NCI-H1436 (cell line): ENCODE measurements around the gene SOX21.

ENCODE experiments used
- DNase-seq: peaks from one replicate; lab custom pipeline; 2025; lab: John Stamatoyannopoulos, UW

Gene SOX21

DNA sequence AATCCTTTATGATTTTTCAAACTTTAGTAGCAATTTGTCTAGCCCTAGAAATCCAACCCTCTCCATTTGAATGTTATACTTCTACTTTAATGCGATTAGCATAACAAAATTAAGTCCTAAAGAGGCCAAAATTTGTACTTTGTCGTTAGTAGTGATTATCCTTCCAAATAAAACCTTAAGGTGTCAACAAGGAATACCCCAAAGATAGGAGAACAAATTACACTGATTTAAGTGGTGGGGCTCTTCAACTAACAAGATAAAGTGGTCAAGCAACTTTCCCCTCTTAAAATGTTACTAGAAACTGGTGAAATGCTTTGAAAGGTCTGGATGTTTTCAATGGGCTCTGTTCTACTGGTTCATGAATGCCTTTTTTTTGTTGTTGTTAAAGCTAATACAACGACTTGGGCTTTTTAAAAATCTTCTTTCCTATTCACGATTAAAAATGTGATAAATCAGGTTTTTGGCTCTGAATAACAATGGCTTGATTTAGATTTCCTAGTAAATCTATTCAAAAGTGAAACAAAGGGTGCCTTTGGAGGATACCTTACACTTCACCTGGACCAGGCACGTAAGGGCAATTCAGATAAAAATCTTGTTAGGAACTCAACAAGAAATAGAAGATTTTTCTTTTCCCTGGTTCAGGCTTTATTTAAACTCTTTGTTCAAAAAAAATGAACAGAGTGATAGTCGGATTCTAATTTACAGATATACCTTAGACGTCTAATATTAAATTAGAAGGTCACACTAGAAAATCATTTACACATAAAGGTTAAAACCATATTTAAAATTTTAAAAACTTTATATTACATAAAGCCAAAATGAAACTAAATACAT is 3.1 kb downstream of the SOX21 start:
- DNase-seq, result no peak

DNA sequence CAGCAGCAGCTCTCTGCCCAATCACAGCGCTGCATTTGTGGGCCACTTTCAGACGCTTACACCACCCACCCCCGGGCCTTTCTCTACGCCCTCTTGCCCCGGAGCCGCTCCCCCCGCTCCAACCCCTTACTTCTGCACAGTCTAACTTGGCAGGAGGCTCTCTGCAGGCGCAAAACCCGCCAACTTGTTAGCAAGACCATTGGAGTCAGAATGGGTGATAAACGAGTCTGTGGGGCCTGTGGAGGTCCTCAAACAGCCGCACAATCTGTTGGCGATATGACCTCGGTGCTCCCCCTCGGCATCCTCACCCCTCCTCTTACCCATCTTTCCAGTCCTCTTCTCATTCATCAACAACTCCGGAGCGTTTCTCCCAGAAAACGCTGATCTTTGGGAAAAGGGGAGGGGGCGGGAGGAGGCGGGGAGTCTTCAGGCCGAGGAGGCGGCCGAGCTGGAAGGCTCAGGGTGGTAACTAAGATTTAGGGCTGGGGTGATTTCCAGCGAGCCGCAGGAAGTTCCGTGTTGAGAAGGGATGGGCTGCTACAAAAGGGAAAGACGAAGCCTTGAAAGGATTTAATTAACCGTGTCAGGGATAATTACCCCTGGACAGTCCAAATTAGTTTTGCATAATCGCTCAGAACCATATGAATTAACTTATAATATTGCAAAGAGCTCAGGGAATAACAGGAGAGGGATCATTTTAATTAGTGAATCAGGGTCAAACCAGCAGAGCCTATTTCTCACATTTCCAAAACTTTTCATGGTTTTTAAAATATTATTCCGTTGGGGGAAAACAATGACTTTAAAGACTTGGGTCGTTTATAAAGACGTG is 4.1 kb downstream of the SOX21 start:
- DNase-seq, result no peak

DNA sequence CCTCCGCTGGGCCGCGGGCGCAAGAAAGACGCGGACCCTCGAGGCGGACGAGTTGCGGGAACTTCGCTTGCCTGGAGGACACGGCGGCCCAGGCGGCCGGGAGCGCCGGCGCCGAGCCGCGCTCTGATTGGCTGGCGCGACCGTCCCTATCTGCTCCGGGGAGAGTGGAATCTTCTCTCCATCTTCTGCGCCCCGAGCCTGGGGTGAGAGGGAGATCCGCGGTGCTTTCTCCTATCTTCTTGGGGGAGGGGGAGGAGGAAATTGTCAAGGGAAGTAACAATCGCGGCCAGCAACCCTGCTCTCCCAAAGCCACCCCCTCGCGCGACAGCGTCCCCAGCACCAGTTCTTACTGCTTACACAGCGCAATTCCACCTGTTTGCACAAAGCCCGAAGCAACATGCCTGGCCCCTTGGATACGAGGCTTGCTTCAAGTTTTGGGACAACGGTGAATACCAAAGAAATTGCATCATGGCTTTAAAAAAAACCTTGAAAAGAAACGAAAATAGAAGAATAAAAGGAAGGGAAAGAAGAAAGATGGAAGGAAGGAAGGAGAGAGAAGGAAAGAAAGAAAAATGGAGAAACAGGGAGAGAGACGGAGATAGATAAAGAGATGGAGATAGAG is 4.8 kb downstream of the SOX21 start:
- DNase-seq, result no peak

DNA sequence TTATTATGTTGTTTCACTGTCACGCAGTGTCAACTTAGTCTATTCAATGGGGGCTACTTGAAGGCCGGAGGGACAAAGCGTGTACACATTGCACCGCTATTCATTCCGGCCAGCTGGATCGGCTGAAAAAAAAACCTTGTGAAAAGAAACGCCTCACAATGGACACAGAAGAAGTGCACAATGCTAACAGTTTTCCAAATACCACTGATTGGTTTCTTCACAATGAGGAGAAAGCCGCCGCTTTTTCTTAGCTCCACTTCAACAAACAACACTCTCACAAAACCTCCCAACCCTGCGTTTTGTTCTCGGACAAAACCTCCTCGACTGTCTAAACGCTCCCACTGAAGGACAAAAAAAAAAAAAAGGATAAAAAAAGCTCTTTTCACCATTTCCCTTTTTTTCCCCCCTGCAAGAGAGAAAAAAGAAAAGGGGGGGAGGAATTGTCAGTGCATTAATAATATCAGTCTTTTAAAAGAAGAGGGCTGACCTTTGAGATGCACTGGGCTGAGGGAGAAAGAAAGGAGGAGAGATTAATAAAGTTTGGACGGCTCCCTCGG is 5.4 kb downstream of the SOX21 start:
- DNase-seq, result no peak

DNA sequence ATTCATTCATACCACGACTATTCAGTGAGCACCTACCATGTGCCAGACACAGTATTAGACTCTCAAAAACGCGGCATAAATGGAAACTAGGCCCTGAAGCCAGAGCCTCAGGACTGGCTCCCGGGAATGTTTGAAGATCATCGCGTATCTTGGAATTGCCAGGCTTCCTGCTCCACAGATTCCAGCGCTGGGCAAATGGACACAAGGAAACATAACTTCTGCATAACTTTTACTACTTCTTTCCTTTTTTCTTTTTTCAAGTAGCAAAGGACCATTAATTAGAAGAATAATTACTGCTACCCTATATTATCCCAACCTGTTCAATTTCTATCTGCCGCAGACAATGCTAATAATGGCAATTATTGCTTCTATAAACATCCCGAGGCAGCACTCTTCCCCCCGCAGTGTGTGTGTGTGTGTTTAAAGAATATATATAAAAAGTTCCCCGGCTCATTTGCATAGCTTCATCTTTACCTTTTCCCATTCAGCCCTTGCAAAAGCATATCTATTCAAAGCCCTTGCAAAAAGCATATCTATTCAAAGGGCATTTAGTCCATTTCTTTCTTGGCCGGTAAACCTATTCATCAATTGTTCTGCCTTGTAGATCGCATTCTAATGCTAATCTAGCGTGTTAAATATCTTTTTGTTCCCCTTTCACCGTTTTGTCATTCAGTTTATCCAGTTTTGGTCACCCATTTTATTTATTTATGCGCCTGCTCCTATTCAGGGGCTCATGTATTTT is 6.1 kb downstream of the SOX21 start:
- DNase-seq, result no peak

DNA sequence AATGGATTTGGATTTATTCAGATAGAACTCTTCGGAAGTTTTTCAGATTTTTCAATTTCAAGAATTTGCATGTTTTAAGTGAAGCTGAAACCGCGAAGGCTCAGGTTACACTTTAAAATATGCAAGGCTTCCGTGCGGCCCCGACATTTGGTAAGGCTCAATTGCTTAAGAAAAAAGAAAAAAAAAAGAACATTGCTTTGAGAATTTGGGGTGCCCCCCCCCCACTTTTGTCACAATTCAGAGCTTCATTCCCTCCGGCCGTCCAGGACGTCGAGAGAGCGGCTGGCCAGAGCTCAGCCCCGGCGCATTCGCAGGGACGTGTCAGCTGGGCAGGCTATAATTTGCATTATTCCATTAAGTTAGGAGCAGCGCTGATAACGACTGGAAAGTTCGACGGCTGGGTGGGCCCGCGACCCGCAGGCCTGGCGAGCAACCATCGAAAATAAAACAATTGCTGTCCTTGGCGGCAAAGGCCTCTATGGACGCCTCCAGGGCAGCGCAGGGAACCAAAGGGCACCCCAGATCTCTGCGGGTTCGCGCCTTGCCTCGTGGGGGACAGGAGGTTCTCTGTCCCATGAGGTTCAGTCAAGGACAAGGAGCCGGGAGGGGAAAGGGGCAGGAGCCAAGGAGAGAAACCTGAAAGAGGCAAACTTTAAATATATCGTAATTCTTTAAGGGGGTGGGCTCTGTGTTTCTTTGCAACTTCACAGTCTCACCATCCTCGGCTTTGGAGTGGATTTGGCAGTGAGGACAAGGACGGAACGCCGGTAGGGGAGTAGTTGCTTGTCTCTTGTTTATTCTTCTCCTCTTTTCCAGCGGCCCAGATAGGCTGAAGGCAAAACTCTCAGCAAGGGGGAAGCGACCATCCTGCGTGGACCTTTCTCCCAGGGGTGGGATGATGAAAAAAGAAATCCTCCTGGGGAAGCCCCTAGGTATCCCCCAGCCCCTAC is 7.0 kb downstream of the SOX21 start:
- DNase-seq, result no peak

DNA sequence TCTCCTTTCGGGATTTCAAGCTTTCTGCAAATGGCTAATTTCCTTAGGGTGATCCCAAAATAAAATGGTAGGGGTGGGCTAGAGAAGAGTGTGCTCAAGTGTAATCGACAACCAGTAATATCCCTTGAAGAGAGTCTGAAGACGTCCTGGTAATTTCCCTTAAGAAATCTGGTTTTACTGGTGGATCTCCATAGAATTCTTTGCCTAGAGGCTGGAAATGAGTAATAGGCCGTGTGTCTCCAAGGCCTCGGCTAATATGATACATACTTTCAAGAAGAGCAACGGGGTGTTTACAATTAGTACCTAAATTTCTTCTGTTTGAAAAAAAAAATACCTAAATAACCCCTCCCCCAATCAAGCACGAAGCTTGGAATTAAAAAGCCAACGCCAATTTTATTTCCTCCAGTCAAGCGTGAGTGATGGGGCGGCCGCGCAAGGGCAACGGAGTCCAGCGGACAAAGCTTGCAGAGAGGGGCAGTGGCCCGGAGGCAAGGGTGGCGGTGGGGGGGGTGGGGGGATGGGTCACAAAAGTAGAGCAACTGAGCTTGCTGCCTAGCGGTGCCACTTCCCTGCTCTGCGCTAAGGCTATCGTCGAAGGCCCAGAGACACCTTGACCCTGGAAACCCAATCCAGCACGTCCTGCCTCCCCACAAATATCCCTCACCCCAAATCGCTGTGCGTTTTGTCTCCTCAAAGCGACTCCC is 7.8 kb downstream of the SOX21 start:
- no peak for DNase-seq

DNA sequence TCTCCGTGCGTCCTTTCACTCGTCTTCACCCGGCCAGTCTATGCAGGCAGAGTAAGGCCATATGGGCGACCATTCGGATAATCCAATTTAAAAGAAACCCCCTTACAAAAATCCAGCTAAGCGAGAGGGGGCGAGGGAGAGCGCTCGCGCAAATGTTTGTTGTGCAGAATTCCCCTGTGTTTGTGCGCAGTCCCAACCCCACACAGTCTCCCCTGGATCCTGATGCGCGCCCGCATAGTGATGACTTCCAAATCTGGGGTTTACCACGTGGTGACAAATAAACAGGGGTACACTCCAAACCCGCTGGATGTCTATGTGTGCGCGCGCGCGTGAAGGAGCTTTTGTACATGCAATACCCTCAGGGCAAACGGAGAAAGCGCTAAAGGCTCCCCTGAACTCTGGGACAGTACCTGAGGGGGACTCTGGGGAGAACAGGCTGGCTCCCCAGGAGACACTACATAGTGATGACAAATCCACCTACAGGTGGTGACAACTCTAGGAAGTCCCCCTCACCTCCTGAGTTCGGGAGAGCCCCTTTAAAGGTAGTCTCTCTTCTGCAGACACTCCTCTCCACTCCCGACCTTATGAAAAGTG is 8.5 kb downstream of the SOX21 start:
- DNase-seq, result no peak

DNA sequence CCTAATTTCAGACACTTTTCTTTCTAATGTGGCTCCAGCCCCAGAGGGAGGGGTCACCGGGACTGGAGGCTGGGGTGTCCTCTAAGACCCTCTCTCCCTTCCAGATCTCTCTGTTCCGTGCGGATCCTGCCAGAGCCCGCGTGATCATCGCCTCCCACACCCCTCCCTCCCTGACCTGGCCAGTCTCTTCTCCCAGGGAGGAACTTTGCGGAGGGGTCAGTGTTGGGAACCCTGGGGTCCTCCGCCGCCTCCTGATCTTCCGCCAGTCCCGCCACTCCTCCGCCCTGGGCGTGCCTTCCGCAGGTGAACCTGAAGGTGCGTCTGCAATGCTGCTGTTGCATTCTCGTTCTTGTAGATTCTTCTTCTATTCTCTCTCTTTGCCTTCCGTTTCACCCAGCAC is 9.1 kb downstream of the SOX21 start:
- no peak for DNase-seq

DNA sequence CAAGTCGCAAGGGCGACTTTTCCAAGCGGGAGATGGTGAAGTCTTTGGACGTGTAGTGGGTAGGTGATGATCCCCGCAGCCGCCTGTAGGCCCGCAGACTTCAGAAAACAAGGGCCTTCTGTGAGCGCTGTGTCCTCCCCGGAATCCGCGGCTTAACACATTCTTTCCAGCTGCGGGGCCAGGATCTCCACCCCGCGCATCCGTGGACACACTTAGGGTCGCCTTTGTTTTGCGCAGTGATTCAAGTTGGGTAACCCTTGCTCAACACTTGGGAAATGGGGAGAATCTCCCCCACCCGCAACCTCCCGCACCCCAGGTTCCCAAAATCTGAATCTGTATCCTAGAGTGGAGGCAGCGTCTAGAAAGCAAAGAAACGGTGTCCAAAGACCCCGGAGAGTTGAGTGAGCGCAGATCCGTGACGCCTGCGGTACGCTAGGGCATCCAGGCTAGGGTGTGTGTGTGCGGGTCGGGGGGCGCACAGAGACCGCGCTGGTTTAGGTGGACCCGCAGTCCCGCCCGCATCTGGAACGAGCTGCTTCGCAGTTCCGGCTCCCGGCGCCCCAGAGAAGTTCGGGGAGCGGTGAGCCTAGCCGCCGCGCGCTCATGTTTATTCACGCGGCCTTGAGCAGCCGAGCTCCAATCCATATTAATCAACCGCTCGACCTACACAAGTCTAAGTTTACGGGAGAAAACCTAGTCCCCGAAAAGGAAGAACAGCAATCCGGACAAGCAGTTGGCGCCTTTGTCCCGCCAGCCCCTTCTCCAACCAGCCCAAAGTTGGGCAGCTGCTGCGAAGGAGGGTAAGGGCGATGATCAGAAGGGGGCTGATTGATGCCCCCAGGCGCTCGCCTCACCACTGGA is 9.9 kb downstream of the SOX21 start:
- DNase-seq, result no peak

DNA sequence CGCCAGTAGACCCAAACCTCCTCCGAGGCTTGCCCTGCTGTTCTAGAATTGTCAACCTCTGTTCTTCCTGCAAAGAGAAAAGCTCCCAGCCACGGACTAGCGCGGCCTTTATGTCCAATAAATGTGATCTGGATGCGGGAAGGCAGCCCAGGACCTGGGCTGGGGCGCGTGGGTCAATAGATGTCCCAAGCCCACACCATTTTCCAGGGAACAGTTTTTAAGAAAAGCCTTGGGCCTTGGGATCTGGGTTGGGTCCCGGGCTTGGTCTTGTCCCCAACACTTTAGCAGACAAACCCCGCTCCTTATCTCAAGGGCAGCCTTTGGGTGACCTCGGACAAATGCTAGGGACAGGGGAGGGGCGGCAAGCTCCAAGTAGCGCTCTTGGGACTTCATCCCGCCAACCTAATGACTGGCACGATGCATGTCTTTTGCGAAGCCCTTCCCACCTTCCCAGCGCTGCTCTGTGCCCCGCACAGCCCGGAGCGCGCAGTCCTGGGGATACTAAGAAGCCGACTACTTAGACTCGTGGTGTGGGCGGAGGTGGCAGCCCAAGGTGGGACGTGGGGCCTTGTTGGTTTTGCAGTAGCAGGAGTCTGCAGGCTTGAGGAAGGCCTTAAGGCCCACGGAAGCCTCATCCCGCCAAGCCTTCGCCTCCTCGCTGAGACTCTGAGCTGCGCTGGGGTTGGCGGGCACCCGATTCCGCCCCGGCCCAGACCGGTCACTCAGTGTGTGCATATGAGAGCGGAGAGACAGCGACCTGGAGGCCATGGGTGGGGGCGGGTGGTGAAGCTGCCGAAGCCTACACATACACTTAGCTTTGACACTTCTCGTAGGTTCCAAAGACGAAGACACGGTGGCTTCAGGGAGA is 10.8 kb downstream of the SOX21 start:
- no peak for DNase-seq

DNA sequence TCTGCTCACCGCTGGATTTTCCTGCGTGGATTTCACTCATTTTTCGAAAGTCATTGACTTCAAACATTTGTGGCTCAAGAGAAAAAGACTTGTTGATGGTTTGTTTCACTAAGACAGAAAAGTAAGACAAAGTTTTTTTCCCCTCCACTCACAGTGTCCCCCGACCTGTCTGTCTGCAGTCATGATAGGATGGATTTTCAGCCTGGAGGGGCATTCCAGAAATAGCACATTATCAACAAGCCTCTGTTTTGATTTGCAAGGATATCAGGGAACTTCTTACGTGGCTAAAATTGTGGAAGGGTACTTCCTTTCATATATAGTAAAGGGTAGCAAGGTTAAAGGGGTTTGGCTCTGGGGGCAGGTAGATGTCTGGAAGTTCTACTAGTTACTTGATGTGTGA is 11.8 kb downstream of the SOX21 start:
- no peak for DNase-seq

DNA sequence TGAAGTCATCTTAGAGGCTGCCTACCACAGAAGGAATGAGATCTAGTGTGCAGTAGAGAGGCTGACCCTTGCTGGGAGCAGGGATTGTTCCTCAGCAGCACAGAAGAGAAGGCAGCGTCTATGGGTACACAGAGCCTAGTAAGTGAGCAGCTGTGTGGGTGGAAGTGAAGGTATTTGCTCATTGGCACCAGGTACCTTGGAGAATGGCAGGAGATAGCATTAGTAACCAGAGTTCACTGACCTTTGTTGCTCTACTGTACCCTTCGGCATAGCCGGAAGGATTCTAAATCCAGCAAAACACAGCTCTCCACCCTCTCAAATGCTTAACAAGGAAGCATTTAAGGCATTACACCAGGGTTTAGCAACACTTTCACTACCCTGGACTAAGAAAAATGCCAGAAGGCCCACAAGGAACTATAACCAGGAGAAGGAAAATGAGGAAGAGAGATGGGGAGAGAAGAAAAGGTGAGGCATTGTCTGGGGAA is 12.3 kb downstream of the SOX21 start:
- no peak for DNase-seq

DNA sequence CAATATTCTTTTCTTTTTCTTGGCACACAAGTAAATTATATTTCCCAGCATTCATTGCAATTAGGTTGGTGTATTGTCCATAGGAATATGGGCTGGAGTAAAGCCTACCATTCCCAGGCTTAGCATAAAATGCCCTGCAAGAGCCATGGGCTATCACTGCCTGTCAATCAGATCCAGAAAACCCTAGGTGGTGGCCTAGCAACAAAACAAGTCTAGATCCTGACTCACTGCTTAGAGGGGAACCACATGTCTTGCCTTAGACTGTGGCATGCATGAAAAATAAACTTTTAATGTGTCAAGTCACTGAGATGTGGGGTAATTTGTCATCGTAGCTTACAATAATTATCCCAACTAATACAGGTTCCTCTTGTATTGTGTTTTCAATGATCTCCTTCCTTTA is 16.2 kb downstream of the SOX21 start:
- DNase-seq, result no peak

DNA sequence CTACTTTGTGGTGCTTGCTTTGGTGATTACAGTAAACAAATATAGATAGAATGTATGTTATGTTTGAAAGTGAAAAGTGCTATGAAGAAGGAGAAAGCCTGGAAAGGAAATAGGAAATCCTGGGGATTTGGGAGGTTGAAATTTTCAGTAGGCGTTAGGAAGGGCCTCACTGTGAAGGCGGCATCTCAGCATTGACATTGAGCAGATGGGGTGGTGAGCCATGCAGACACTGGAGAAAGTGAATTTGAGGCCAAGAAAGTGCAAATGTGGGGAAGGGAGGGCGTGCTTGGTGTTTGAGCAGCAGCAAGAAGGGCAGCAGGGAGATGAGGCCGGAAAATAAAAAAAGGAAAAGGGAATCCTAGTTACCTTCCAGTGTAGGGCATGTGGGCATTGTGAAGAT is 20.3 kb downstream of the SOX21 start:
- DNase-seq, result no peak

DNA sequence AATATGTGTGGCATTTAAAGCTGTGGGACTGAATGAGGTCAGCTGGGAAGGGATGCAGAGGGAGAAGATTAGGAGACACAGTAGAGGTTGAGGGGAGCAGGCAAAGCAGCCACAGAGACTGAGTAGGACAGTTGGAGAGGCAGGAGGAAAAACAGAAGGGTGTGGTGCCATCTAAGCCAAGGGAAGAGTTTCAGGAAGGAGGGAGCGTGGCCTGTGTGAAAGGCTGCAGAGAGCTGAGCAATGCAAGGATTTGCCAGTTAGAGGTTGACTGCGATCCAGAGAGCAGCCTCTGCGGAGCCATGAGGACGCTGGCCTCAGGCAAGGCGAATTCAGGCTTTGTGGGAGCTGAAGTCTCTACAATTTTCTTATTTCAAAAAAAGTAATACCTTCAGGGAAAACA is 28.9 kb downstream of the SOX21 start:
- no peak for DNase-seq

DNA sequence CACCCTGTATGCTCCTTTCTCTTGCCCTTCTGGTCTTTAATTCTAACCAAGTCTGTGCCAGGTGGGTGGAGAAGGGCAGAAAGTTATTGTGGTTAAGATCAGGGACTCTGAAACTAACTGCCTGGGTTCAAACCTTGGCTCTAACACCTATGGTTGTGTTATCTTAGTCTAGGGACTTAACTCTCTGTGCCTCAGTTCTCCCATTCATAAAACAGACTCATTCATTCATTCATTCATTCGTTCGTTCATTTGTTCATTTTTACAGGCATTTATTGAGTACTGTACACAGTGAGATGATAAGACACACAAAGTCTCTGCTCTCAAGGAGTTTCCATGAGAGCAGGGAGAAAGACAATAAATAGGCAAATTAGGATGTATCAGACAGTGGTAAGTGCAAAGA is 30.1 kb downstream of the SOX21 start:
- no peak for DNase-seq

DNA sequence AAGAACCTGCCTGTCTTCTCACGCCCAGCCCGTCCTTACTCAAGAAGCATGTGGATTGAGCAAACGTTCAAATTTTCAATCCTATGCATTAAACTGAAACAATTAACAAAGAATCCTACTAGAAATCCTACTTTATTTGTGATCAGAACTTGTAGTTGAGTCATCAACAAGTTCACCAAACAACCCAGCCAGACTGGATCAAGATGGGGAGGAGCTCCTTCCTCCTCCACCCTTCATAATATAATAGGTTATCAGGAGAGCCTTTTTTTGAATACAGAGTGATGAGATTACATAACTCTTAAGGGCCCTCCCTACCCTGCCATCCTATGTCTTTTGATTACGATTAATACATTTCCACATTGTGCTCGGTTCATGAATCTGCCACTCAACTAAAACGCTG is 32.7 kb downstream of the SOX21 start:
- DNase-seq, result no peak
